COR-L47 (cell line): ENCODE results near the gene DNASE2.
A peak's percentile ranks its signal among the peaks of the same experiment; 100 is the strongest.
"Not testable (repeated sequence)": the region's sequence is repeated elsewhere in the genome, so short reads cannot be mapped to it uniquely, and the experiment has no call there.

ENCODE experiments used
- DNase-seq: peaks from one replicate; lab custom pipeline; 2025; lab: John Stamatoyannopoulos, UW

Gene DNASE2, protein sequence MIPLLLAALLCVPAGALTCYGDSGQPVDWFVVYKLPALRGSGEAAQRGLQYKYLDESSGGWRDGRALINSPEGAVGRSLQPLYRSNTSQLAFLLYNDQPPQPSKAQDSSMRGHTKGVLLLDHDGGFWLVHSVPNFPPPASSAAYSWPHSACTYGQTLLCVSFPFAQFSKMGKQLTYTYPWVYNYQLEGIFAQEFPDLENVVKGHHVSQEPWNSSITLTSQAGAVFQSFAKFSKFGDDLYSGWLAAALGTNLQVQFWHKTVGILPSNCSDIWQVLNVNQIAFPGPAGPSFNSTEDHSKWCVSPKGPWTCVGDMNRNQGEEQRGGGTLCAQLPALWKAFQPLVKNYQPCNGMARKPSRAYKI

GRCh38 chr19:12881172-12881808 is at the start of gene DNASE2:
DNASE2 (minus strand) TSS chr19:12881449; CDS start chr19:12881375, 74 bp downstream.
- DNase-seq = peak; percentile 95

DNA sequence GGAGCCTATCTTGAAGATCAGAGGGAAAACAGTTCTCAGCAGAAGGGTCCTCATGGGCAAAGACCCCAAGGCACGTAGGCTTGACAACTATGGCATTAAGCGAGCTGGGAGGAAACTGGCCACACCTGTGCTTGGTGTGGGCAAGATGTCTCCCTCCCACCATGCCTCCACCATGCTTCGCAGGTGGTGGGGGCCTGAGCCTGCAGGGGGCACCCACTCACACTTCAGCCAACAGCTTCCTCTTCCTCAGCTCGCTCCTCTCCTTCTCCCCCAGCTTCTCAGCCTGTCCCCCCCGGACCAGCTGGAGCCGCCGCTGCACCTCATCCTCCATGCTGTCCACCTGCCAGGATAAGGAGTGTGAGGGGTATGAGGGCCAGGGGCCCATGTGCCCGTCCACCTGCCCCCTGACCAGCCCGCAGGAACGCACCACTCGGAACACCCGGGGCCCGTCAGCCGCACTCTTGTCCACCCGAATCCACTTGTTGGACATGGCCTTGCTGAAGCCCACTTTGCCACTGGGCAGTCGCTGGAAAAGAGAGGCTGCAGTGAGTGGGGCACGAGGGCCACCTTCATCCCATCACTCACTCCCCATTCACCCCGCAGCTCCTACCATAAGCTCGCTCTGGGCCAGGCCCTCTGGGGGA is 48.9 kb upstream of the DNASE2 start:
- no peak for DNase-seq

DNA sequence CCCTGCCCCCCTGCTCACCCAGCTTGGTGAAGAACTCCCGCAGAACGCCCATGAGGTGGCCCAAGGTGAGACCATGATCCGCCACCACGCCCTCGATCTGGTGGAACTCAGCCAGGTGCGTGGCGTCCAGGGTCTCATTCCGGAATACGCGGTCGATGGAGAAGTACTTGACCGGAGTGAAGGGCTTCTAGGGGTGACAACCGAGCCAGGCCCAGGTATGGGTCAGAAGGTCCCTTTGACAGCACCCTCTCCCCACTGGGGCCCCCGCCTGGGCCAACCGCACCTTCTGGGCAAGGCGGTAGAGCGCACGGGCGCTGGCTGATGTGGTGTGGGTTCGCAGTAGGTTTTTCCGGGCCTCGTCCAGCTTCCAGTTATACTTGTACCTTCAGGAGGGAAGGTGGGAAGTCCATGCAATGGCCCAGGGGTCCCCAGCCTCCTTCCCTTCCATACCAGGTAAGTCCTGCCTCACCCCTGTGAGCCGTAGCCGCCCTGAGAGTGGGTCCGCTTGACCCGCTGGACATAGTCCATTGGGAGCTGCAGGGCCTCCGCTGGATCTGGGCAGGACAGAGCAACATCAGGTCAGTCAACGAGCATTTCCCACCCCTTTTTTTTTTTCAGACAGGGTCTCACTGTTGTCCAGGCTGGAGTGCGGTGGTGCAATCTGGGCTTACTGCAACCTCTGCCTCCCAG is 43.5 kb upstream of the DNASE2 start:
- no peak for DNase-seq

GRCh38 chr19:12922959-12923358 is 41.7 kb upstream of the DNASE2 start:
- no peak for DNase-seq

DNA sequence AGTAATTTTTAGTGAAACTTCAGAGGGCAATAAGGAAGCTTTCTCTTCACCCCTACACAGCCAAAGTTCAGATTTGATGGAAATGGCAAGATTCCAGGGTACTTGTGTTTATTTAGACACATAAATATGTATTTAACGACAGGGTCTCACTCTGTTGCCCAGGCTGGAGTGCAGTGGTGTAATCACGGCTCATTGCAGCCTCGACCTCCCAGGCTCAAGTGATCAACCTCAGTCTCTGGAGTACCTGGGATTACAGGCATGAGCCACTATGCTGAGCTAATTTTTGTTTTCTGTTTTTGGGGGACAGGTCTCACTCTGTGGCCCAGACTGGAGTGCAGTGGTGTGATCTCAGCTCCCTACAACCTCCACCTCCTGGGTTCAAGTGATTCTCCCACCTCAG is 39.8 kb upstream of the DNASE2 start:
- no peak for DNase-seq

DNA sequence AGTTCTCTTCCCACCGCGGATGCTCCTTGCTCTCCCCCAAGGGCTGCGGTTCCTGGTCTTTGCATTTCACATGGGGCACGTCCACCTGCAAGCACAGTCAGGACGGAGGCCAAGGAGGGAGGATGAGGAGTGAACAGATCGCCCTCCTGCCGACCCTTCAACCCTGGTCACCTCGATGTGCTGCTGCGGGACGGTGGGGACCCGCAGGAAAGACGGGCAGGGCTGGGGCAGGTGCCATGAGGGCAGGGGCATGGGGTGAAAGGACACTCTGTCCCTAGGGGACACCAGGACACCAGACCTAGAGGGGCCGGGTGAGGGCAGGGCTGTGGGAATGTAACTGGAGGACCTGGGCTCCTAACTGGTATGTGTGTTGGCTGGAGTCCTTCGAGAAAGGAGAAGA is 37.0 kb upstream of the DNASE2 start:
- DNase-seq = no peak

- not testable (repeated sequence) for DNase-seq
Observed at GRCh38 chr19:12915860-12916259, 34.6 kb upstream of the DNASE2 start.

- no peak for DNase-seq
Observed at GRCh38 chr19:12913851-12914690, 32.8 kb upstream of the DNASE2 start.

DNA sequence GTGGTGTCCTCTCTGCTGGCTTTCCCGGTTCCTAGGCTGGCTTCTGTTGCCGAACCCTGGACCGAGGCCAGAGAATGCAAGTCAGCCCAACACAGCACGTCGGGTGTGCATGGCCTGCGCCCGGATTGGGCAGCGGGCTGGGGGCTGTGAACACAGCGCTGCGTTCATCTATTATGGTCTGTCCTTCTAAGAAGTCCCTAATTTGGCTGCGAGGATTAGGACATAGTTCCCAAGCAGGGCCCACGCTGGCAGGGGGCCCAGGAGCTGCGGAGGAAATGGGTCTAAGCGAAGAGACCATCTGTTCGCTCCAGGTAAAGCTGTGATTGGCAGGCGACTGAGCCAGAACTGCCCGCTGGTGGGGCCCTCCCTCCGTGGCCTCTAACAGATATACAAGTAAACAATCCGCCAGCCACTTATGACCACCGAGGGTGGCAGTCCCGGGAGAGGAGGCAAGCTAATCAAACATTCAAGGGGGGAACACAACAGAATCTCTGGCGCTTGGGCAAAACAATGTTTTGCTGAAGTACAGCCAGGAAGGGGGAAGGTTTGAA is 31.8 kb upstream of the DNASE2 start:
- peak; percentile 98 for DNase-seq

- peak; percentile 75 for DNase-seq
Observed at GRCh38 chr19:12912571-12912970, 31.3 kb upstream of the DNASE2 start.

- DNase-seq = no peak
Observed at GRCh38 chr19:12907166-12907565, 25.9 kb upstream of the DNASE2 start.

GRCh38 chr19:12899891-12900518 is 18.8 kb upstream of the DNASE2 start:
- DNase-seq = no peak

DNA sequence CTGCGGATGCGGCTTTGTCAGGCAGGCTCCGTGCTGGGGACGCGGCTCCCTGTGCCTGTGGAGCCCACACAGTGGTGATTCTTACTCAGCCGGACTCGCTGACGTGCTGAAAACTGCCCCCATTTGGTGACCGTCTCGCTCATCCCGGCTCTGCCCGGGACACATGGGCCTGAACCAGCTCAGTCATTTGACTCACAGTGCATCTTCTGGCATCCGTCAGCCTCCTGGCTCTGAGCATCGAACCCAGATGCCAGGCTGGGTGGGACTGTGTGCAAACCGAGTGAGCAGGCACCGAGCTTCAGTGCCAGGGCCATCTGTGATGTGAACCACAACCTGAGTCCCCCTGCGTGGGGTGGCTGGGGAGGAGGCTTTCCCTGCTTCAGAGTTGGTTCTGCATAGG is 15.2 kb upstream of the DNASE2 start:
- DNase-seq = no peak

DNA sequence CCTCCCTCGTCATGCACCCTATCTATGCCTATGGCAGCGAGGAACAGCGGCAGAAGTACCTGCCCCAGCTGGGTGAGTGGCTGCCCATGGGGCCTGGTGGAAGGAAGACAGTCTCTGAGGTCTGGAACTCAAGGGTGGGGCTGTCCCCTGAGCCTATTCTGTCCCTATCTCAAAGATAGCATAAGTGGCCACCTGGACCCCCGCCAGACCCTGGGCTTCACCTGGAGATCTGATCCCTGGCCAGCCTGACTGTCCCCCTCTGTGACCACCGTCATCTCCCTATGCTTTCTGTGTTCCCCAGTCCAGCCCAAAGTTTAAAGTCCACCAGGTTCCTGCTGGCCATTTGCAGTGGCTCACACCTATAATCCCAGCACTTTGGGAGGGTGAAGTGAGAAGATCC is 12.3 kb upstream of the DNASE2 start:
- DNase-seq = no peak

GRCh38 chr19:12891553-12892021 is 10.3 kb upstream of the DNASE2 start:
- DNase-seq = no peak

GRCh38 chr19:12890787-12891552 is 9.7 kb upstream of the DNASE2 start, which contains the start of gene GCDH:
GCDH (plus strand) TSS chr19:12891160; CDS start chr19:12891305, 145 bp downstream.
- peak; percentile 99 for DNase-seq

DNA sequence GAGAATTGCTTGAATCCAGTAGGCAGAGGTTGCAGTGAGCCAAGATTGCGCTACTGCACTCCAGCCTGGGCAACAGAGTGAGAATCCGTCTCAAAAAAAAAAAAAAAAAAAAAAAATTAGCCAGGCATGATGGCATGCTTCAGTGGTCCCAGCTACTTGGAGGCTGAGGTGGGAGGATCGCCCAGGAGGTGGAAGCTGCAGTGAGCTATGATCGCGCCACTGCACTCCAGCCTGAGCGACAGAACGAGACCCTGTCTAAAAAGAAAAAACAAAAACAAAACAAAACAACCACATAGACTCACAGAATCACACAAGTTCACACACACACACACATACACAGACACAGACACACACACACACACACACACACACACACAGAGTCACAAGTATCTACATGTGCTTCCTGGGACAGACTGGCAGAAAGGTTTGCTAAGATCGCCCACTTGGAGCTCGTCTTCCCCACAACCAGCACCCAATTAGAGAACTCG is 9.1 kb upstream of the DNASE2 start:
- DNase-seq = not testable (repeated sequence)

DNA sequence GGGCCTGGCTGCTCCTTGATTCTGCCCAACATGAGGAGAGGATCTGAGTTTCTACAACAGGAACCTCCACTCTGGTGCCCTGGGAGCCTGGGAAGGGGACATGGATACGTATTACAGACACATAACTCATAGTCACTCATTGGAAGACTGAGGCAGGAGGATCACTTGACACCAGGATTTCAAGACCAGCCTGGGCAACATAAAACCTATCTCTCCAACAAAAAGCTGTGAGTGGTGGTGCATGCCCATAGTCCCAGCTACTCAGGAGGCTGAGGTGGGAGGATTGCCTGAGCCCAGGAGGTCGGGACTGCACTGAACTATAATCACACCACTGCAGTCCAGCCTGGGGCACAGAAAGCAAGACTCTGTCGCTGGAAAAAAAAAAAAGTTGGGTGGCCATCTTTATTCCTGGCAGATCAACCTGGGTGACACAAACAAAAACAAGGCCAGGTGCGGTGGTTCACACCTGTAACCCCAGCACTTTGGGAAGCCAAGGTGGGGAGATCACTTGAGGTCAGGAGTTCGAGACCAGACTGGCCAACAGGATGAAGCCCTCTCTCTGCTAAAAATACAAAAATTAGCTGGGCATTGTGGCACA is 6.9 kb upstream of the DNASE2 start:
- DNase-seq = no peak
